A549 (cell line): ENCODE data around the gene F8. TPM values are rescaled to one million over a fixed set of nuclear protein-coding genes. Genes with fewer than 3 reads are reported as not detected.

ENCODE experiments used
- ATAC-seq, 2 experiments: fragments of 200-7000 bp in 1 of 2; fragments of >200 bp in 1 of 2; cut with Nextera tagmentation in 1 of 2; cut with Tn5 transposase in 1 of 2; 3 replicates each; pipeline versions ENCODE4 v1.8.0 to v1.9.1; 2018 to 2020; ENCODE audit warnings: mild to moderate bottlenecking in 1 of 2, moderate library complexity in 1 of 2
- CTCF ChIA-PET: fragments of 300-600 bp; sonication (Branson Sonifier 250); formaldehyde crosslinking; extraction: SDS; loops from one replicate; lab custom pipeline; 2021; ENCODE audit warnings: antibody characterized with exemption, inconsistent platforms; lab: Yijun Ruan, JAX
- POLR2A ChIA-PET: fragments of 350-600 bp; formaldehyde crosslinking; extraction: SDS; loops from one replicate; lab custom pipeline; 2021; ENCODE audit warnings: antibody characterized with exemption, inconsistent platforms; lab: Yijun Ruan, JAX
- DNase-seq, 2 experiments: peaks; one replicate each; pipeline versions ENCODE4 v3.0.0 to v3.0.0-alpha.2; 2011 to 2016; ENCODE audit warnings: low read depth in 1 of 2, low spot score in 1 of 2
- FAIRE-seq: peaks from 2 replicates; lab custom pipeline; 2011; peaks lifted over from hg19 to GRCh38; lab: Jason Lieb, UNC
- H3K27ac ChIP-seq, 2 experiments: fragments of >200 bp; sonication (Bioruptor Twin); formaldehyde crosslinking; 3 replicates each; pipeline ENCODE4 v1.5.1; 2016 to 2017
- H3K4me1 ChIP-seq: fragments of >200 bp; sonication (Bioruptor Twin); formaldehyde crosslinking; 3 replicates; pipeline ENCODE4 v1.6.1; 2016
- H3K4me2 ChIP-seq: fragments of >200 bp; sonication (Bioruptor Twin); formaldehyde crosslinking; 3 replicates; pipeline ENCODE4 v1.6.1; 2016
- H3K4me3 ChIP-seq: fragments of >200 bp; sonication (Bioruptor Twin); formaldehyde crosslinking; 3 replicates; pipeline ENCODE4 v1.5.1; 2016
- H3K9me3 ChIP-seq: fragments of >200 bp; sonication (Bioruptor Twin); formaldehyde crosslinking; 3 replicates; pipeline ENCODE4 v1.6.1; 2016
- ATOH8 ChIP-seq: fragments of 250-450 bp; sonication (Bioruptor Pico); IDR thresholded peaks from 2 replicates; pipeline ENCODE4 v1.5.0; 2020; ENCODE audit warnings: low read depth, mild to moderate bottlenecking, moderate library complexity
- CEBPB ChIP-seq, 2 experiments: fragments of >200 bp in 1 of 2; sonication (Bioruptor Twin) in 1 of 2; formaldehyde crosslinking in 1 of 2; IDR thresholded peaks; 2 replicates each; pipeline ENCODE4 v1.6.1; 2012 to 2016
- CHD4 ChIP-seq: fragments of 200-600 bp; sonication (generic); IDR thresholded peaks from 2 replicates; pipeline ENCODE4 v1.6.1; 2016; ENCODE audit warnings: antibody characterized with exemption, mild to moderate bottlenecking, borderline replicate concordance
- EHF ChIP-seq: fragments of 250-450 bp; sonication (Bioruptor Pico); IDR thresholded peaks from 2 replicates; pipeline ENCODE4 v1.5.0; 2020; ENCODE audit warnings: mild to moderate bottlenecking
- ELK1 ChIP-seq: fragments of 150-350 bp; IDR thresholded peaks from 2 replicates; pipeline ENCODE4 v1.6.1; 2014; ENCODE audit warnings: low read depth, mild to moderate bottlenecking, low read length
- EP300 ChIP-seq, 2 experiments: fragments of >200 bp; sonication (Bioruptor Twin); formaldehyde crosslinking; IDR thresholded peaks; 2 replicates in 1 of 2; 3 replicates in 1 of 2; pipeline ENCODE4 v1.6.1; 2016 to 2017
- ESRRA ChIP-seq: fragments of 150-350 bp; IDR thresholded peaks from 2 replicates; pipeline ENCODE4 v1.6.1; 2014; ENCODE audit warnings: mild to moderate bottlenecking, low read length, borderline replicate concordance
- FOXS1 ChIP-seq: fragments of 250-450 bp; sonication (Bioruptor Pico); IDR thresholded peaks from 2 replicates; pipeline ENCODE4 v1.5.0; 2020; ENCODE audit warnings: mild to moderate bottlenecking, moderate library complexity
- GATA3 ChIP-seq: IDR thresholded peaks from 2 replicates; pipeline ENCODE4 v1.6.1; 2012; ENCODE audit warnings: borderline replicate concordance
- HDAC2 ChIP-seq: fragments of 200-600 bp; sonication (generic); IDR thresholded peaks from 2 replicates; pipeline ENCODE4 v1.6.1; 2016
- HOXA7 ChIP-seq: fragments of 250-450 bp; sonication (Bioruptor Pico); IDR thresholded peaks from 2 replicates; pipeline ENCODE4 v1.5.0; 2020; ENCODE audit warnings: mild to moderate bottlenecking, moderate library complexity
- HOXB5 ChIP-seq: fragments of 250-450 bp; sonication (Bioruptor Pico); IDR thresholded peaks from 2 replicates; pipeline ENCODE4 v1.5.0; 2020; ENCODE audit warnings: mild to moderate bottlenecking, moderate library complexity
- MAX ChIP-seq: IDR thresholded peaks from 2 replicates; pipeline ENCODE4 v1.6.1; 2012
- NFE2L2 ChIP-seq: fragments of 150-350 bp; conservative IDR thresholded peaks from 2 replicates; pipeline ENCODE4 v1.6.1; 2014; ENCODE audit warnings: low read length
- NPAS2 ChIP-seq: fragments of 250-450 bp; sonication (Bioruptor Pico); IDR thresholded peaks from 2 replicates; pipeline ENCODE4 v1.8.0; 2022; ENCODE audit warnings: mild to moderate bottlenecking, moderate library complexity, borderline replicate concordance
- NR3C1 ChIP-seq: fragments of >200 bp; sonication (Bioruptor Twin); formaldehyde crosslinking; IDR thresholded peaks from 3 replicates; pipeline ENCODE4 v1.6.1; 2017
- POLR2A ChIP-seq: IDR thresholded peaks from 2 replicates; pipeline ENCODE4 v1.6.1; 2012; ENCODE audit warnings: mild to moderate bottlenecking, low read length
- RARB ChIP-seq: fragments of 250-450 bp; sonication (Bioruptor Pico); IDR thresholded peaks from 2 replicates; pipeline ENCODE4 v1.8.0; 2021; ENCODE audit warnings: mild to moderate bottlenecking, moderate library complexity
- RCOR1 ChIP-seq: fragments of 150-350 bp; IDR thresholded peaks from 2 replicates; pipeline ENCODE4 v1.6.1; 2014; ENCODE audit warnings: antibody characterized with exemption, low read length, low read depth
- RFX5 ChIP-seq: fragments of 450-650 bp; IDR thresholded peaks from 2 replicates; pipeline ENCODE4 v1.7.1; 2014; ENCODE audit warnings: antibody characterized with exemption, mild to moderate bottlenecking, moderate library complexity
- RNF2 ChIP-seq: fragments of 200-600 bp; sonication (generic); IDR thresholded peaks from 2 replicates; pipeline ENCODE4 v1.6.1; 2016; ENCODE audit warnings: low read depth, mild to moderate bottlenecking, antibody characterized with exemption, moderate library complexity, borderline replicate concordance
- TFCP2L1 ChIP-seq: fragments of 250-450 bp; sonication (Bioruptor Pico); IDR thresholded peaks from 2 replicates; pipeline ENCODE4 v1.5.0; 2021; ENCODE audit warnings: mild to moderate bottlenecking
- TP53 ChIP-seq: fragments of 250-450 bp; sonication (Bioruptor Pico); IDR thresholded peaks from 2 replicates; pipeline ENCODE4 v1.5.0; 2021; ENCODE audit warnings: mild to moderate bottlenecking, moderate library complexity
- ZC3H11A ChIP-seq: fragments of 450-650 bp; IDR thresholded peaks from 2 replicates; pipeline ENCODE4 v1.6.1; 2014; ENCODE audit warnings: antibody characterized with exemption, mild to moderate bottlenecking
- WGBS: methylation state at CpG from one replicate; pipeline ENCODE4 v1.1.6; 2017; ENCODE audit errors: missing lambda C conversion rate; 5-methylcytosine and 5-hydroxymethylcytosine counted together
- polyA plus RNA-seq, 4 experiments: library from polyadenylated mRNA; depleted of rRNA in 3 of 4; stranded (reverse); fragments of >200 nt; fragmentation: RNase III in 1 of 4; extraction: RNeasy Plus Mini Kit Qiagen cat#74134 plus additional on column Dnase treatment in 1 of 4; gene quantifications; 2 replicates in 3 of 4; 3 replicates in 1 of 4; pipeline ENCODE4 v1.2.3, GENCODE V29; 2011 to 2017
- TF ChIP-seq, protein P1 (sequence below): fragments of >200 bp; sonication (Bioruptor Twin); formaldehyde crosslinking; IDR thresholded peaks from 2 replicates; pipeline ENCODE4 v1.6.1; 2016
- TF ChIP-seq, protein P2 (sequence below): fragments of >200 bp; sonication (Bioruptor Twin); formaldehyde crosslinking; IDR thresholded peaks from 3 replicates; pipeline ENCODE4 v1.5.1; 2016
- TF ChIP-seq, protein P3 (sequence below): IDR thresholded peaks from 2 replicates; pipeline ENCODE4 v1.6.1; 2012; ENCODE audit warnings: low read depth, borderline replicate concordance

The F8 gene
- polyA plus RNA-seq, 2 of the 4 experiments (the other 2 are of a cell fraction) = 4.3 to 6.9 TPM

DNA sequence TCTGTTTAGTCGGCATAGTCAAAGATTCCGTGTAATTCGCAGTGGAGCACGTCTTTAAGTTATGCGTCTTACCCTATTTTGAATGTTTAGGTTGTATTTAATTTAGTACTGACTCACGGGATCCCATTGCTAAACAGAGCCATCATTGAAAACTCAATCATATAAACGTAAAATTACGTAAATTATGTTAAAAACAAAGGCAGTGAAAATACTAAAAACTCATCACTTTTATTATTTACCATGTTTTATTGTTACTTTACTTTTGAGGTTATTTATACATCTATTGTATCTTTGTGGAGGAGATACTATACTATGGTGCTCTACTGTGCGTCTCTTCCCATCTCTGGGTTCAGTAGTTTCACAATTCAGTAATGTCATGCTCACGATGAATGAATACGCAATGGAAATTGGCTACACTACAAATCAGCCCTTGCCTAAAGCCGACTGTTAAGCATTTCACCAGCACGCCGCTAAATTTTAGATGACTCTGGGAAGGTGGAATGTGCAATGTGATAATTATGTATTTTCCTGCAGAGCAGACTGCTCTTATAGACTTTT, 5.1 kb upstream of the F8 start:
- Histone ChIP-seq H3K4me2 (peak overlapping the region; percentile 87), H3K27ac (peak overlapping the region; percentile 89 to 98), H3K4me3 (peak overlapping the region; percentile 62), H3K9me3 (no peaks in the 10 kb centered on the region), H3K4me1 (peaks cover 27% of the 10 kb centered on the region)
- DNase-seq (peak in 1 of 2 experiments; percentile 53), ATAC-seq (peak; percentile 26 to 57), FAIRE-seq (peak; percentile 61)
- under 1% methylated on average over 14 of the region's 14 CpGs for WGBS
- CTCF ChIA-PET = interaction anchor here (1.0 to 1.5 kb wide), 5 partner anchors 11 to 47 kb away, joined by 3 to 5 read pairs (median 3); no protein-coding TSS in a partner anchor
- POLR2A ChIA-PET = interaction anchor here (0.8 to 1.4 kb wide), 5 partner anchors 10 to 189 kb away, joined by 4 to 8 read pairs (median 6); partner anchors contain the start of gene VBP1
- TF ChIP-seq HOXA7 = 0 out of 2 replicates have a peak, but pooled peaks have one; percentile 38
- no peak for TF ChIP-seq RFX5
- TF ChIP-seq ZC3H11A = no peak
- TF ChIP-seq, protein P1, sequence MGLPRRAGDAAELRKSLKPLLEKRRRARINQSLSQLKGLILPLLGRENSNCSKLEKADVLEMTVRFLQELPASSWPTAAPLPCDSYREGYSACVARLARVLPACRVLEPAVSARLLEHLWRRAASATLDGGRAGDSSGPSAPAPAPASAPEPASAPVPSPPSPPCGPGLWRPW = no peak
- peak in 1 of 2 experiments; percentile 8; a peak in 2 of 4 replicates for TF ChIP-seq CEBPB (IDR thresholded peaks at IDR 0.05)
- TF ChIP-seq NPAS2 = no peak
- TF ChIP-seq ATOH8 (CRISPR knock-in tag) = no peak
- TF ChIP-seq, protein P2, sequence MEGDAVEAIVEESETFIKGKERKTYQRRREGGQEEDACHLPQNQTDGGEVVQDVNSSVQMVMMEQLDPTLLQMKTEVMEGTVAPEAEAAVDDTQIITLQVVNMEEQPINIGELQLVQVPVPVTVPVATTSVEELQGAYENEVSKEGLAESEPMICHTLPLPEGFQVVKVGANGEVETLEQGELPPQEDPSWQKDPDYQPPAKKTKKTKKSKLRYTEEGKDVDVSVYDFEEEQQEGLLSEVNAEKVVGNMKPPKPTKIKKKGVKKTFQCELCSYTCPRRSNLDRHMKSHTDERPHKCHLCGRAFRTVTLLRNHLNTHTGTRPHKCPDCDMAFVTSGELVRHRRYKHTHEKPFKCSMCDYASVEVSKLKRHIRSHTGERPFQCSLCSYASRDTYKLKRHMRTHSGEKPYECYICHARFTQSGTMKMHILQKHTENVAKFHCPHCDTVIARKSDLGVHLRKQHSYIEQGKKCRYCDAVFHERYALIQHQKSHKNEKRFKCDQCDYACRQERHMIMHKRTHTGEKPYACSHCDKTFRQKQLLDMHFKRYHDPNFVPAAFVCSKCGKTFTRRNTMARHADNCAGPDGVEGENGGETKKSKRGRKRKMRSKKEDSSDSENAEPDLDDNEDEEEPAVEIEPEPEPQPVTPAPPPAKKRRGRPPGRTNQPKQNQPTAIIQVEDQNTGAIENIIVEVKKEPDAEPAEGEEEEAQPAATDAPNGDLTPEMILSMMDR = no peak
- TF ChIP-seq POLR2A = no peak
- TF ChIP-seq MAX = no peak
- no peak for TF ChIP-seq RCOR1
- no peak for TF ChIP-seq NFE2L2
- no peak for TF ChIP-seq NR3C1

DNA sequence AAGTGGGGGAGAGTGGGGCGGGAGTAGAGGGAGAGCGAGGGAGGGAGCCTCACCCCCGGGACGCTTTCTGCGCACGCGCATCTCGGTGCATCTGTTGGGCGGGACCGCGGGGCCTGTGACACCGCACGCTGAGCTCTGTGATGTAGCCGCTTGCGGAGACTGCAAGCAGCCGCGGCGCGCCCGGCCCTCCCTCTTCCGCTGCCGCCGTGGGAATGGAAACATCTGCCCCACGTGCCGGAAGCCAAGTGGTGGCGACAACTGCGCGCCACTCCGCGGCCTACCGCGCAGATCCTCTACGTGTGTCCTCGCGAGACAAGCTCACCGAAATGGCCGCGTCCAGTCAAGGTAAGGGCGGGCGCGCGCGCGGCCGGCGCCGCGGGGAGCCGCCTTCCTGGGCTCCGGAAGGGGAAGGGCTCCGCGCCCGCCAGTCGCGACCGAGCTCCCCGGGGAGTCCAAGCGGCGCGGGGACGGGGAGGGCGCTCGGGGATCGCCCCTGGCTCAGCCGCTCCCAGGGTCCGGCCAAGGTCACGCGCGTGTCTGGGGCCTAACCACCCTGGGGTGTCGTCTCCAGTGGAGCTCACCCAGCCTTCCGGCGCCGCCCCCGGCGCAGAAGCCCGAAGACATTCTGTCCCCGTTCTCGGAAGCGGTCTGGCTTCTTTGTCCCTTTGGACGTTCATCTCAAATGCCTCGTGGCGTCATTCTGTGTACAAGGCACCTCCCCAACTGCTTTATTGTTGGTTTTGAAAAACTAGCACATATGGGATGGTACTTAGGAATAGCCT, 4.4 kb upstream of the F8 start, which contains the start of gene FUNDC2:
TSS of gene FUNDC2 (plus strand) at position 118 of the 782 bp plus-strand sequence. CDS start at position 213, 95 bp downstream.
- FAIRE-seq (peak; percentile 89), DNase-seq (peak; percentile 7 to 98), ATAC-seq (peak; percentile 91 to 93)
- Histone ChIP-seq H3K4me1 (peaks cover 27% of the 10 kb centered on the region), H3K27ac (peak within 1 kb of the TSS; percentile 89 to 98), H3K4me2 (peak within 1 kb of the TSS; percentile 87), H3K4me3 (peak within 1 kb of the TSS; percentile 62), H3K9me3 (no peaks in the 10 kb centered on the region)
- CTCF ChIA-PET = interaction anchor here (1.0 to 1.3 kb wide), 5 partner anchors 22 to 47 kb away, joined by 3 to 5 read pairs (median 3); no protein-coding TSS in a partner anchor
- 0% methylated on average over 11 of the region's 82 CpGs for WGBS
- POLR2A ChIA-PET = interaction anchor here (0.7 to 1.4 kb wide), 12 partner anchors 9 to 190 kb away, joined by 3 to 8 read pairs (median 4); partner anchors contain the start of gene VBP1
- TF ChIP-seq RNF2 (no peak), HOXB5 (CRISPR knock-in tag) (peak; percentile 5; the same call in 1 of the 2 replicates), NFE2L2 (no peak), FOXS1 (CRISPR knock-in tag) (no peak), CHD4 (no peak), TP53 (no peak), TFCP2L1 (CRISPR knock-in tag) (no peak), HDAC2 (no peak), POLR2A (peak; percentile 43), GATA3 (peak; percentile 38; the same call in 1 of the 2 replicates), RARB (CRISPR knock-in tag) (no peak), ESRRA (no peak), ZC3H11A (no peak), ELK1 (no peak), MAX (peak; percentile 94), EP300 (IDR thresholded peaks at IDR 0.05) (no peak), EHF (CRISPR knock-in tag) (no peak)
- TF ChIP-seq, protein P2 = no peak
- TF ChIP-seq, protein P3, sequence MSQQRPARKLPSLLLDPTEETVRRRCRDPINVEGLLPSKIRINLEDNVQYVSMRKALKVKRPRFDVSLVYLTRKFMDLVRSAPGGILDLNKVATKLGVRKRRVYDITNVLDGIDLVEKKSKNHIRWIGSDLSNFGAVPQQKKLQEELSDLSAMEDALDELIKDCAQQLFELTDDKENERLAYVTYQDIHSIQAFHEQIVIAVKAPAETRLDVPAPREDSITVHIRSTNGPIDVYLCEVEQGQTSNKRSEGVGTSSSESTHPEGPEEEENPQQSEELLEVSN = peak; percentile 74
- TF ChIP-seq, protein P1 = no peak
